Duodenal mucosa (tissue), 2 donors: ENCODE results near the gene NPBWR2.
"Not testable (repeated sequence)": the region's sequence is repeated elsewhere in the genome, so short reads cannot be mapped to it uniquely, and the experiment has no call there.

Source experiments
- H3K27ac ChIP-seq: one replicate; pipeline ENCODE4 v1.7.0; 2013; ENCODE audit warnings: low read depth, low read length
- H3K27me3 ChIP-seq, 2 donors: one replicate each; pipeline ENCODE4 v1.7.0; 2013; ENCODE audit warnings: low read length in 2 of 2, control low read depth in 1 of 2; ENCODE audit not compliant: insufficient read depth in 2 of 2, control insufficient read depth in 1 of 2
- H3K36me3 ChIP-seq, 2 donors: one replicate each; pipeline ENCODE4 v1.7.0; 2013; ENCODE audit warnings: low read length in 2 of 2, control low read depth in 1 of 2; ENCODE audit not compliant: insufficient read depth in 2 of 2, control insufficient read depth in 1 of 2
- H3K4me1 ChIP-seq, 2 donors: one replicate each; pipeline ENCODE4 v1.7.0; 2013; ENCODE audit warnings: low read length in 2 of 2, control low read depth in 1 of 2; ENCODE audit not compliant: insufficient read depth in 2 of 2, control insufficient read depth in 1 of 2
- H3K4me3 ChIP-seq, 2 donors: one replicate each; pipeline ENCODE4 v1.7.0; 2013; ENCODE audit warnings: low read length in 2 of 2, low read depth in 1 of 2
- H3K9ac ChIP-seq, 2 donors: one replicate each; pipeline ENCODE4 v1.7.0; 2013; ENCODE audit warnings: low read length in 2 of 2, low read depth in 1 of 2
- H3K9me3 ChIP-seq, 2 donors: one replicate each; pipeline ENCODE4 v1.7.0; 2013; ENCODE audit warnings: low read length in 2 of 2, control low read depth in 1 of 2; ENCODE audit not compliant: control insufficient read depth in 1 of 2

NPBWR2 gene

GRCh38 chr20:64143018-64143801 lies 35.8 kb upstream of the NPBWR2 start:
- Histone ChIP-seq H3K9me3 (peaks cover 9 to 17% of the 10 kb centered on the region in 2 donors), H3K4me3 (no peak overlapping the region), H3K27ac (no peak overlapping the region), H3K36me3 (no peaks in the 10 kb centered on the region), H3K27me3 (peaks cover 0 to 6% of the 10 kb centered on the region in 2 donors), H3K4me1 (no peaks in the 10 kb centered on the region), H3K9ac (no peak overlapping the region)

- H3K9me3 ChIP-seq: peaks cover 9 to 17% of the 10 kb centered on the region in 2 donors
- H3K36me3 ChIP-seq: no peaks in the 10 kb centered on the region
- peaks cover 0 to 3% of the 10 kb centered on the region in 2 donors for H3K27me3 ChIP-seq
- no peak overlapping the region for H3K9ac ChIP-seq
- no peaks in the 10 kb centered on the region for H3K4me1 ChIP-seq
- H3K27ac ChIP-seq: no peak overlapping the region
- H3K4me3 ChIP-seq: no peak overlapping the region
These were observed 35.2 kb upstream of the NPBWR2 start for GRCh38 chr20:64142590-64142989.

GRCh38 chr20:64140956-64141355 lies 33.6 kb upstream of the NPBWR2 start:
- Histone ChIP-seq H3K27ac (no peak overlapping the region), H3K9me3 (peaks cover 9 to 17% of the 10 kb centered on the region in 2 donors), H3K27me3 (peaks cover 0 to 3% of the 10 kb centered on the region in 2 donors), H3K36me3 (no peaks in the 10 kb centered on the region), H3K4me3 (no peak overlapping the region), H3K4me1 (no peaks in the 10 kb centered on the region), H3K9ac (no peak overlapping the region)

- H3K27me3 ChIP-seq: peaks cover 0 to 3% of the 10 kb centered on the region in 2 donors
- no peak overlapping the region for H3K4me3 ChIP-seq
- H3K36me3 ChIP-seq: no peaks in the 10 kb centered on the region
- no peak overlapping the region for H3K9ac ChIP-seq
- H3K4me1 ChIP-seq: no peaks in the 10 kb centered on the region
- H3K9me3 ChIP-seq: peaks cover 4 to 13% of the 10 kb centered on the region in 2 donors
- no peak overlapping the region for H3K27ac ChIP-seq
These were observed 32.9 kb upstream of the NPBWR2 start for GRCh38 chr20:64140061-64140931.

GRCh38 chr20:64139199-64140060 lies 32.1 kb upstream of the NPBWR2 start:
- Histone ChIP-seq H3K4me1 (no peaks in the 10 kb centered on the region), H3K36me3 (no peaks in the 10 kb centered on the region), H3K27ac (no peak overlapping the region), H3K27me3 (peaks cover 0 to 3% of the 10 kb centered on the region in 2 donors), H3K4me3 (no peak overlapping the region), H3K9me3 (peaks cover 0 to 4% of the 10 kb centered on the region in 2 donors), H3K9ac (no peak overlapping the region)

- no peaks in the 10 kb centered on the region for H3K4me1 ChIP-seq
- H3K9ac ChIP-seq: no peak overlapping the region
- no peaks in the 10 kb centered on the region for H3K36me3 ChIP-seq
- no peak overlapping the region for H3K4me3 ChIP-seq
- peaks cover 0 to 3% of the 10 kb centered on the region in 2 donors for H3K27me3 ChIP-seq
- no peaks in the 10 kb centered on the region for H3K9me3 ChIP-seq
- H3K27ac ChIP-seq: no peak overlapping the region
These were observed 31.0 kb upstream of the NPBWR2 start for GRCh38 chr20:64138276-64138815.

- Histone ChIP-seq H3K27ac (no peak overlapping the region), H3K9ac (no peak overlapping the region), H3K4me3 (no peak overlapping the region), H3K36me3 (no peaks in the 10 kb centered on the region), H3K4me1 (no peaks in the 10 kb centered on the region), H3K27me3 (peaks cover 0 to 3% of the 10 kb centered on the region in 2 donors), H3K9me3 (no peaks in the 10 kb centered on the region)
These were observed 30.2 kb upstream of the NPBWR2 start for GRCh38 chr20:64137598-64138031.

- Histone ChIP-seq H3K9ac (no peak overlapping the region), H3K27me3 (peaks cover 0 to 3% of the 10 kb centered on the region in 2 donors), H3K36me3 (no peaks in the 10 kb centered on the region), H3K27ac (no peak overlapping the region), H3K4me1 (no peaks in the 10 kb centered on the region), H3K4me3 (no peak overlapping the region), H3K9me3 (no peaks in the 10 kb centered on the region)
These were observed 28.8 kb upstream of the NPBWR2 start for GRCh38 chr20:64136004-64136710.

GRCh38 chr20:64134744-64135143 lies 27.4 kb upstream of the NPBWR2 start:
- H3K36me3 ChIP-seq, H3K9ac ChIP-seq, H3K9me3 ChIP-seq, H3K4me1 ChIP-seq, H3K4me3 ChIP-seq, H3K27ac ChIP-seq, H3K27me3 ChIP-seq: not testable (repeated sequence)
